ENCODE results near the gene STK11IP.
A peak's percentile ranks its signal among the peaks of the same experiment; 100 is the strongest.

The STK11IP gene, protein sequence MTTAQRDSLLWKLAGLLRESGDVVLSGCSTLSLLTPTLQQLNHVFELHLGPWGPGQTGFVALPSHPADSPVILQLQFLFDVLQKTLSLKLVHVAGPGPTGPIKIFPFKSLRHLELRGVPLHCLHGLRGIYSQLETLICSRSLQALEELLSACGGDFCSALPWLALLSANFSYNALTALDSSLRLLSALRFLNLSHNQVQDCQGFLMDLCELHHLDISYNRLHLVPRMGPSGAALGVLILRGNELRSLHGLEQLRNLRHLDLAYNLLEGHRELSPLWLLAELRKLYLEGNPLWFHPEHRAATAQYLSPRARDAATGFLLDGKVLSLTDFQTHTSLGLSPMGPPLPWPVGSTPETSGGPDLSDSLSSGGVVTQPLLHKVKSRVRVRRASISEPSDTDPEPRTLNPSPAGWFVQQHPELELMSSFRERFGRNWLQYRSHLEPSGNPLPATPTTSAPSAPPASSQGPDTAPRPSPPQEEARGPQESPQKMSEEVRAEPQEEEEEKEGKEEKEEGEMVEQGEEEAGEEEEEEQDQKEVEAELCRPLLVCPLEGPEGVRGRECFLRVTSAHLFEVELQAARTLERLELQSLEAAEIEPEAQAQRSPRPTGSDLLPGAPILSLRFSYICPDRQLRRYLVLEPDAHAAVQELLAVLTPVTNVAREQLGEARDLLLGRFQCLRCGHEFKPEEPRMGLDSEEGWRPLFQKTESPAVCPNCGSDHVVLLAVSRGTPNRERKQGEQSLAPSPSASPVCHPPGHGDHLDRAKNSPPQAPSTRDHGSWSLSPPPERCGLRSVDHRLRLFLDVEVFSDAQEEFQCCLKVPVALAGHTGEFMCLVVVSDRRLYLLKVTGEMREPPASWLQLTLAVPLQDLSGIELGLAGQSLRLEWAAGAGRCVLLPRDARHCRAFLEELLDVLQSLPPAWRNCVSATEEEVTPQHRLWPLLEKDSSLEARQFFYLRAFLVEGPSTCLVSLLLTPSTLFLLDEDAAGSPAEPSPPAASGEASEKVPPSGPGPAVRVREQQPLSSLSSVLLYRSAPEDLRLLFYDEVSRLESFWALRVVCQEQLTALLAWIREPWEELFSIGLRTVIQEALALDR

DNA sequence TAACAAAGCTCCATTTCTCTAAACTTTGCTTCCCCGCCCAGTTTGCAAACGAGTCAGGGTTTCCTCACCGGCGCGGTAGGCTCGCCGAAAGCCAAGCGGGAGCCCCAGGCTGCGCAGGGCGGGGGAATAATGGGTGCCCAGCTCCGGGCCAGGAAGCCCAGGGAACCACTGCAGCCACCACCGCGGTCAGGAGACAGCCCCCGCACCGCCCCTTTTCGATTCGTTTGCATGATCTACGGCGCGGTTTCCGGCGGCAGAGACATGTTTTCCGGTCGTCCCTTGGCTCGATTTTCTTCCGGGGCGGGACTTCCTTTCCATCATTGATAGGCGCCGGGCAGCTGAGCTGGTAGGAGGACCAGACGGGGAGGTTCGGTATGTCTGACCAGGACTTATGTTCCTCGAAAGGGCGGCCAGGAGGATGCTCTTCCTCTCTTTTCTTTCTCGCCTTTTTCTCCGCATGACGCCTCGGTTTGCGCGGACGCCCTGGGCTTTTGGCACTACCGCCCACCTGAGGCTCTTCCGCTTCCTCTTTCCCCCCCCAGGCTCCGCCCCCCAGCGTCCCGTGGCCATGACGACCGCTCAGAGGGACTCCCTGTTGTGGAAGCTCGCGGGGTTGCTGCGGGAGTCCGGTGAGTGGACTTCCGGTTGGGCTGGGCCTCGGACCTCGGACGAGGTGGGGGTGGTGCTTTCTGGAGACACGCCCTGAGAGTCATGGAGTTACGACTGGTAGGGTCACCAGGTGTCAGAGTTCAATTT is at the start of gene STK11IP:
Gene STK11IP, plus strand, starts transcription at position 306 of the 756 bp plus-strand sequence. Its CDS starts 263 bp downstream, at position 569.
- peak; percentile 98 for DNase-seq

DNA sequence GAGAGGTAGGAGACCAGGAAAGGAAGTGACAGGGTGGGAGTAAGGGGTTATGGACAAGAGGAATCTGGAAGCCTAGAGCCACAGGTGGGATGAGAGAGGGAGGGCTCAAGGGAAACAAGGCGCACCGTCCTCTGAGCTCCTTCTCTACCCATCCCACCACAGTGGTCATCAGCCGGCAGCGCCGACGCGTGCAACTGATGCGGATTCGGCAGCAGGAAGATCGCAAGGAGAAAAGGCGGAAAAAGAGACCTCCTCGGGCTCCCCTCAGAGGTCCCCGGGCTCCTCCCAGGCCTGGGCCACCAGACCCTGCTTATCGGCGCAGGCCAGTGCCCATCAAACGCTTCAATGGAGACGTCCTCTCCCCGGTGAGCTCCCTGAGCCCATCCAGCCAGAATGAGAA is 48.7 kb upstream of the STK11IP start:
- no peak for DNase-seq

DNA sequence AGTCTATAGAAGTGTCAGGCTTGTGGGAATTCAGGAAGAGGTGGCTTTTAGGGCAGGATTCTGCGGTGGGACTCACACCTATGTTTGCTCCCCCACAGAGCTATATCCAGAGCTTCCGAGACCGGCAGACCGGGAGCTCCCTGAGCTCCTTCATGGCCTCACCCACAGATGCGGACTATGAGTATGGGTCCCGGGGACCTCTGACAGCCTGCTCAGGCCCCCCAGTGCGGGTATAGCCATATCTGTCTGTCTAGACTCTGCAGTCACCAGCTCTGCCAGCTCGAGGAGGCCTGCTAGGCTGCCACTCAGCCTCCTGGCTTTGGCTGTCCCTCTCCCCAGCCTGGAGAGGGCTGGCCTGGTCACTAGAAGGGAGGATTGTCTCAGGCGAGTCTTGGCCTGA is 48.0 kb upstream of the STK11IP start:
- DNase-seq, result no peak

DNA sequence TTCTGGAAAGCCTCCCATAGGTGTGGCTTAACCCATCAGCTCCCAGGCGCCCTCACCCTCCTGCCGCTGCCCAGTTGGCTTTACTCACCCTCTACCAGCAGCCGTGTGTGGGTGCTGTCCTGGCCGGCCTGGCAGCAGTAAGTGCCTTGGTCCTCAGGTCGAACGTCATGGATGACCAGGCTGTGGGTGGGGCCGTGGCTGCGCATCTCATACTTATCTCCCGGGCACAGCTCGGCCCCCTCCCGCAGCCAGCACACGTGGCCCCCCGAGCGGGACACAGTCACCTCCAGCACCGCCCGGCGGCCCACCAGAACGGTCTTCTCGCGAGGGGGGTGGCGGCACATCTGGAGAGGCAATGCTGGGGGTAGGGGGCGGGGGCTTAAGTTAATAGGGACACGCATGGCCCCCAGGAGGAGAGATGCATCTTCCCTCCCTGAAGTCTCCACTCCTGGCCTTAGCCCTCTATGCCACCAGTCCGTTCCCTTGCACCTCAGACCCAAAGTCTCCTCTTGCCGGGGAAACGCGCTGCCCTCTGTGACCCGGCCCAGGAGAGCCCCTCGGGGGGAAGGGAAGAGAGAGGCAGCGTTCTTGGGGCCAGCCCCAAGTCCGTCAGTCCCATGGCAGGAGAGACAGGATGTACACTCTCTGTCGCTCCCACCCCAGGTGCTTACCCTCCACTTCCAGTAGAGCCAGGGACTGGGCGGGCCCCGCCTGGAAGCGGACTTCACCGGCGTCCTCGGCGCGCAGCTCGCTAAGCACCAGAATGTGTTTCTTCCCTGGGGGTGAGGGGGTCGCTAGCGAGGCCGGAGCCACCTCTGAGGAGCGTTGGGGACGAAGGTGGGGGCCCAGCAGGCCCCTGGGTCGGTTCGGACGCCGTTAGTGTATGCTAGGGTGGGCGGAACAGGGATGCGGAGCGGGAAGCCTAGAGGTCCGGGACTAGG is 45.9 kb upstream of the STK11IP start:
- peak; percentile 63 for DNase-seq

DNA sequence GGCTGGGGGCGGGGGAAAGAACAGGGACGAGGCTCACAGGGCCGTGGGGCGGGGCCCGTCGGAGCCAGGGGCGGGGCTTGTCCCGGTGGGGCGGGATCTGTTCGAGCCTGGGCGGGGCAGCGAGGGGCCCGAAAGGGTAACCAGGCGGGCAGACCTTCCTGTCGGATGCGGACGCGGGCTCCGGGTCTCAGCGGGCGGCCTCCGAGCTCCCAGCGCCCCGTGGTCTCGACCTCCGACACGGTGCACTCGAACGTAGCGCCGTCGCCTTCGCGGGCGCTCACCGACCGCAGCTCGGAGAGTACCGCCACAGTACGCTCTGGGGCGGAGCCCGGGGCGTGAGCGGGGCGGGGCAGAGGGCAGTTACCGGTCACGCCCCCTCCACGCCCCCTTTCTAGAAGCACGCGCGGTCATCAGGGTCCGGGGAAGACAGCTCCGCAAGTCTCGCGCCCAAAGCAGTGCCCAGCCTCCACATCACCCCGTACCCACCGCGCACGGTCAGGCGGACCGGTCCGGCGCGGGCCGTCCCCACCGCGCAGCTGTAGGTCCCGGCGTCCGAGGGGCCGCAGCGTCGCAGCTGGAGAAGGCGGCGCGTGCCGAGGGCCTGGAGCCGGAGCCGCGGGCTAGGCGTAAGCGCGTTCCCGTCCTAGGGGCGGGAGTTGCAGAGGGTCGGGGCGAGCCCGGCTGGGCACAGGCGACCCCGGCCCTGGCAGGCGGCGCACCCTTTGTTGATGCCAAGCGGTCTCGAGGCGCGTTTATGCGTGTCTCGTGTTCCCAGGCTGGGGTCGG is 45.1 kb upstream of the STK11IP start:
- DNase-seq, result peak; percentile 84

DNA sequence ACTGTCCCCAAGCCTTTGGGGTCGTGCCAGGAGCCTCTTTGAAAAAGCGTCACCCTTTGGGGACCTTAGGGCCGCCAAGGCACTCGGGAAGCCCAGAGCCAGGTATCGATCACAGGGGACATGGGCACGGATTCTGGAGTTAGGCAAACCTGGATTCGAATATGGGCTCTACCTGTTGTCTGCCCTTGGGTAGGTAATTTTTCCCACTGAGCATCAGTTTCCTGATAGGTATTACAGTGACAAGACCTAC is 44.6 kb upstream of the STK11IP start:
- no peak for DNase-seq

DNA sequence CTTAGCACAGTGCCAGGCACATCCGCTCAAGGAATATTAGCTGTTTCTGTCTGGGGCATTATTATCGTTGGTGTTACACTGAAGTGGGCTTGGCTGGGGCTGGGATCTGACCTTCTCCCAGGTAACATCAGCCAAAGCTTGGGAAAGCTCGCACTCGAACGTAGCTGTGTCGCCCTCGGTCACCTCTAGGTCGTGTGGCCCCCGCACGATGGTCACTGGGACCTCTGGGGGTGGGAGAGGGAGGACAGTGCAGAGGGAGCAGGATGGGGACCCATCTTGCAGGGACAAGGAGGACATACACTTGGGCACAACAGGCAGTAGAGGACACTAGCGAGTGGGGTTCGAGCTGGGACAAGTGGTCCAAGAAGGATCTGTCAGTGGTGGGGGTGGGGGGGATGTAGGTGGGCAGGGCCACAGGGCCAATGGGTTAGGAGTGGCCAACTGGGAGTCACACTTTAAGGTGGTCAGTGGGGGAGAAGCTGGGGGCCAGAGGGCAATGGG is 44.1 kb upstream of the STK11IP start:
- no peak for DNase-seq

DNA sequence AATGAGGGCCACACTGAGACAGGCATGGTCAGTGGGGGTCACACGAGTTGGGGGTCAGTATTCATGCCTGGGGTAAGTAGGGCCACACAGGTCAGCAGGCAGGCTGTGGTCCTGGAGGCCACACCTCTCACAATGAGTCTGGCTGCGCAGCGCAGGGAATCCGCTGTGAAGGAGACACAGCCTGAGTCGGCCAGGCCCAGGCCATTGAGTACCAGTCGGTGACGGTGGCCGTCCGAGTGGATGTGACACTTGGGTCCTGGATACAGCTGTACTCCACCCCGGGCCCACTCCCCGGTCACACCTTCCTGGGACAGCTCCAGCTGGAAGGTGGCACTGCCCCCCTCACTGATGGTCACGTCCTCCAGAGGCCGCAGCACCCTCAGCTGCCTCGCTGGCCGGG is 43.3 kb upstream of the STK11IP start:
- DNase-seq, result no peak

DNA sequence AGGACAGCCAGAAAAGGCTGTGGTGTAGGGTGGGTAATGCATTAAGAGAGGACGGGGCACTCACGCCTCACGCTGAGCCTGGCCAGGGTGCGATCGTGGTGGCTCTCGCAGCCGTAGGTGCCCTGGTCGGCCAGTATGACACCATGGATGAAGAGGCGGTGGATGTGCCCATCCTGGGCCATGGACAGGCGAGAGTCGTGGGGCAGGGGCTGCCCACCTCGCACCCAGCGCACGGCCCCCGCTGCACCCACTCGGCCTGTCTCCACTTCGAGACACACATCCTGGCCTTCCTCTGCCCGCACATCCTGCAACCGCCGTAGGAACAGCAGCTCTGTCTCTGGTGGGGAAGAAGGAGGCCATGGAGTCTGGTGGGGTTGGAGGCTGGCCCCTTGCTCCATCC is 41.7 kb upstream of the STK11IP start:
- no peak for DNase-seq

DNA sequence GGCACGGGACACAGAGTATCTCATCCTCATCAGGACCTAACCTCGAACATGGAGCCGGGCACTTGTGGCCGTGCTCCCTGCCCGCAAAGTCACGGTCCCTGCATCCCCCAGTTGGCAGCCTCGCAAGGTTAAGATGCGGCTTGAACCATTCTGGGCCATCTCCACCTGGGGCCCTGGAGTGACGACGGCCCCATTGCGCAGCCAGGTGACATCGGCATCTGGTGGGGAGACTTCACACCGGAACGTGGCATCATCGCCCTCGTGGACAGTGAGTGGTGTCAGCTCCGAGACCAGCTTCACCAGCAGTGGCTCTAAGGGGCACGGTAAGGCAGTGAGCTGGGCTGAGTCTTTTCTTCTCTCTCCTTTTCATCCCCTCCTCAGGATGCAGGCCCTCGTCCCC is 41.2 kb upstream of the STK11IP start:
- DNase-seq, result no peak

DNA sequence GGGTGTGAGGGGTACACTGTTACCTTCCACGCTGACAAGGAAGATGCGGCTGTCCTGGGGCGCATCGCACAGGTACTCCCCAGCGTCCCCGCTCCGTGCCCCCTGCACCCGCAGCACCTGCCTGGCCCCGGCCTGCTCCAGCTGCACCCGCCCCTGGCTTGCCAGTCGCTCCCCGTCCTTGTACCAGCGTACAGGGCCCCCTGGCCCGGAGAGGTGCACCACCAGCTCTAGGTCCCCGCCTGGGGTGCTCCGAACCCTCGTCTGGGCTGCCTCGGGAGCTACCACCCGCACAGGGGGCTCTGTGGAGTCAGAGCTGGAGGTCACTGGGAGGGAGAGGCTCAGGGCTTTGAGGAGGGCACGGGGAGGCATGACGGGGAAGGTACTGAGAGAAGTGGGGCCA is 40.3 kb upstream of the STK11IP start:
- no peak for DNase-seq

DNA sequence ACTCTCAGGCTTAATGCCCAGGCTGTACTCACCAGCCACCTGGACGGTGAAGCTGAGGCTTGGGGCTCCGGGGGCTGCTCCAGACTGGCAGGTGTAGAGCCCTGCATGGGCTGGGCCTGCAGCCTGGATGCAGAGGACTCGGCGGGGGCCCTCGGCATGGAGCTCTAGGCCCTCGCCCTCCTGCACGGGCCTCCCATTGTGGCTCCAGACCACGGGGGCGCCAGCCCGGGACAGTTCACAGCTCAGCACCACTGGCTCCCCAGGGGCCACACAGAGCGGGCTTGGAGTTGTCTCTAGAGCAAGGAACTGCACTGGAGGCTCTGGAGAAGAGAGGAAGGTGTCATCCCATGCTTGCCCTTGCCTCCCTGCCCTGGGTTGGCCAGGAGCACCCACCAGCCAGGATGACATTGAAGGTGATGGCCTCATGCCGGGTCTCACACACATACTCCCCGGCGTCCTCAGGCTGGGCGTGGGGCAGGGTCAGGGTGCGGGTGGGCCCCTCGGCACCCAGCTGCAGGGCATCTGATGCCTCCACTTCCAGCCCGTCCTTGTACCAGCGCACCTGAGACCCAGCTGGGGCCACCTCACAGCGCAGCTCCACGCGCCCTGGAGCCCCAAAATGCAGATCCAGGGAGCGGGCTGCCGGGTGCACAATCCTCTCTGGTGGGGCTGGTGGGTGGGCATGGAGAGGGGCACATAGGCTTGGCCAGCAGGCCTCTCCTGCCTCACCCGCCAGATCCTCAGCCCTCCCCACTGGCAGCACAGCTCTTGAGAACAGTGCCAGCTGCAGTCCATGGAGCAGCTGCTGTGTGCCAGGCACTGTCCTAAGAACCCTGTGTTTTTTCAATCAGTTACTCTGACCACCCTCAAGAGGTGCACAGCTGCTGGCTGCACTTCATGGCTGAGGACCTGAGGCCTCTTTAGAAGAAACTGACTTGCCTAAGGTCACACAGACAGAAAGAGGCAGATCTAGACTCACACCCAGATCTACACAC is 39.6 kb upstream of the STK11IP start:
- DNase-seq, result no peak

DNA sequence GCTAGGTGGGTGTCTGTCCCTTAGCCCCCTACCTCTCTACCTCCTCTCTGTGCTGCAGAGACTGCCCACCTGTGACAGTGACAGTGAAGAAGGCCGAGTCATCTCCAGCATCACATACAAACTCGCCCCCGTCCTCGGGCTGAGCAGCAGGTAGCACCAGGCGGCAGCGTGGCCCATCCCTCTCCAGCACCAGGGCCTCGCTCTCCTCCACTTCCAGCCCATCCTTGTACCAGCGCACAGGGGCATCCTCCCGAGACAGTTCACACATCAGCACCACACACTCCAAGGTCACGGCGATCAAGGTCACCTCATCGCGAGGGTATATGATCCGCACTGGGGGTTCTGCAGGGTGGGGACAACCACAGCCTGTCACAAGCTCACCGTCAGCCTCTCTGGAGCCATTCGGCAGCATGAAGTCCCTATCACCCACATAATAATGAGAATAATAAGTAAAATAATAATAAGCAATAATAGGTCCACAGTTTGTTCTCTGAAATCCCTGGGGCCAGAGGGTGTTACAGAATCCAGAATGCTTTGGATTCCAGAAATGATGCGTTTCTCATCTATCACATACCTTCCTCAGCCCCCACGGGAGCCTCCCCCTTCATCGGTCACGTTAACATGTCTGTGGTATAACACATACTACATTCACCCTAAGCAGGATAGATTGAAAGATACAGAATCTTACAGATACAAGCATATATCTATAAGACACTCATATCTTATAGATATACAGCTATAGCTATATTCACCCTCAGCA is 38.3 kb upstream of the STK11IP start:
- no peak for DNase-seq

DNA sequence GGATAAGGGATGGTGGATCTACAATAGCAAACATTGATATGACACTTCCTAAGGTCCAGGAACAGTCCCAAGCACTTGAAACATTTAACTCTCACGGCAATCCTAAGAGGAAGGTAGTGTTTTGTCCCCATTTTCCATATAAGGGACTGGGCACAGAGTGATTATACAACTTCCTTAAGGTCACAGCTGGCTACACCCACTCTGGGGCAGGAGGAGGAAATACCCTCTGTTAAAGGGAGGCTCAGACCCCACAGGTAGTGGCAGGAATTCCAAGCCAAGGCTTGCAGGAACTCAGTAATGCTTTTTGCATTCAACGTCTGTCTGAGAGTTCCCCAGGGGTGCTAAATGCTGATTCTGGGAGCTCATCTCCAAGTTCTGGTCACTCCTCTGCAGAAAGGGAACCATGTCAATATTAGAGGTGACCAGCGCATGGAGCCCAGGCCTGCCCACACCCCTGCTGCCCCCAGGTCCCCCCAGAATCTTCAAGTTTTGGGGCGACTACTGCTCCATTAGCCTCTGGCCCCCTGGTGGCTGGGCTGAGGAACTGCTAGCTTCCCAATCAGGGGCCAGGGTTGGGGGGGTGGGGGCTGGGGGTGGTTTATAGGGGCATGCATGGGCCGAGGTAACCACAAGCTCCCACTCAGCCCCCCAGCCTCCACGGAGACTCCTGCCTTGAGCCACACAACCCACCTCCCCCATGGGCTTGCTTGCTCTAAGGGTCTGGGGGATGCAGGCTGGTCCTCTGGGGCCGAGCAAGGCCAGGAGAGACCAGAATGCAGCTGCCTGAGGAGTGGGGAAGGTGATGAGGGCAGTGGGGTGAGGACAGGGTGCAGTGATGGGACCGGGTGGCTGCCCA is 37.4 kb upstream of the STK11IP start:
- DNase-seq, result no peak

DNA sequence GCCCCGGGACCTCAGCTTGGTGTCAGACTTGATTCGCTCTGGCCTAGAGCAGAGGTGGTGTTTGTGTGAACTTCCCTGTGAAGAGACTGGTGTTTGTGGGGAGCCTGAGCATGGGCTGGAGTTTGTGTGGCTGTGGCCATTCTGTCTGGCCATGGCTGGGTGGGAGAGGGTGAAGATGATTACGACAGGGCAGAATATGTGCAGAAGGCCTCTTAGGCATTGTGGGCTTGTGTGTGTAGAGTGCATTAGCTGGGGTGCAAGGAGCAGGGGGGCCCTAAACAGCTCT is 36.8 kb upstream of the STK11IP start:
- no peak for DNase-seq

DNA sequence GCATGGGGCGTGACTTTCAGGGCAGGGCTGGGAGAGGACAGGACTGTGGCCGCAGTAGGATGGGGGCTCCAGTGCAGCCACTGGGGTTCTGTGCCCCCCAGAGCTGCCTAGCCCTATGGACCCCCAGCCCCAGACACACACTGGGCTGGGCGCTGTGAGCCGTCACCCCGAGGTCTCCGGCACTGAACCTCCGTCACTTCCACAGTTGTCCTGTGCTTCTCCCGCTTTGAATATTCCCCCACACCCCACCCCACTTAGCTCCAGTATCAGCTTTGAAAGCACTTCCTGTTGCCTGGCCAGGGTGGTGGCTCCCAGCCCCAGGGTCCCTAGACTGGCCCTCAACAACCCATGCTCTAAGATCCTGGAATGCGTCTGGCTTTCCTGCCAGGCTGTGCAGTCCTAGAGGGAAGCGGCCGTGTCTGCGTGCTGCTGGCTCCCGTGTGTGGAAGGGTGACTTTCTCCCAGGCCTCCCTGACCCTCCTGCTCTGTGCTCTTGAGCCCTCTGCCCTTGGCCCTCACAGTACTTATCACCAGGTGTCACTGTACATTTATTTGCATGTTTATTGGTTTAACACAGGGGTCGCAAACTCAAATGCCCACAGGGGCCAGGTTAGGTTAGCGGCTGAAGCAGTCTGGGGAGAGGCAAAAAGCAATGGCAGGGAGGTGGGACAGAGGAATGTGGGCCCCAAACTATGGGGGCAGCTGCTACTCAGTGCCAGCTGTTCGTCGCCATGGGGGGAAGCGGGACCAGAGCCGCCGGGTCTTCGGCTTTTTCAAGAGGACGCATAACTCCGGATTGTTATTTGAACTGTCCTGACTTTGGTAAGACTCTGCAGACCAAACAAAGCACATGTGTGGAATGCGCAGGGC is 36.2 kb upstream of the STK11IP start:
- no peak for DNase-seq

Measured in EL (cell line).